Measurements from ENCODE around the gene GPR153.
A peak's percentile ranks its signal among the peaks of the same experiment; 100 is the strongest.
"Not testable (repeated sequence)": the region's sequence is repeated elsewhere in the genome, so short reads cannot be mapped to it uniquely, and the experiment has no call there.

Gene GPR153

GRCh38 chr1:6260961-6261614 is at the start of gene GPR153:
GPR153 (minus strand) TSS chr1:6261098; CDS start chr1:6254905, 6,193 bp downstream.
- DNase-seq: peak; percentile 83

- DNase-seq: no peak
These were observed 49.4 kb upstream of the GPR153 start for GRCh38 chr1:6310116-6310848.

DNA sequence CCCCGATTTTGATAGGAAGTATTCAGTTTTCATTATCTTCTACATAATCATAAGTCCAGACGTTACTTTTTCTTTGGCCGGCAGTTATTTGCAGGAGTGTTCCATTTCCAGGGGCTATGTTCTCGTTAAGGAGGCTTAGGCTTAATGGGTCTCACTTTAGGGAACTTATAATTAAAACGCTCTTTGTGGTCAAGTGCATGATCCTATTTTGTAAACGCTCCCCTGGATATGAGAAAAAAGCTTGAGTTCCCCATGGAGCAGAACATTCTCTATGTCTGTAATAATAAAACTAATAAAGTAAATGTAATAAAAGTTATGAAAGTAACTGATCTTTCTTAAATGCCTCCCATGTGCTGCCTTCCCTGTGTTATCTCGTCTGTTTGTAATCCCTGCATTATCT is 48.7 kb upstream of the GPR153 start:
- no peak for DNase-seq

GRCh38 chr1:6308449-6308848 is 47.6 kb upstream of the GPR153 start:
- DNase-seq: no peak

DNA sequence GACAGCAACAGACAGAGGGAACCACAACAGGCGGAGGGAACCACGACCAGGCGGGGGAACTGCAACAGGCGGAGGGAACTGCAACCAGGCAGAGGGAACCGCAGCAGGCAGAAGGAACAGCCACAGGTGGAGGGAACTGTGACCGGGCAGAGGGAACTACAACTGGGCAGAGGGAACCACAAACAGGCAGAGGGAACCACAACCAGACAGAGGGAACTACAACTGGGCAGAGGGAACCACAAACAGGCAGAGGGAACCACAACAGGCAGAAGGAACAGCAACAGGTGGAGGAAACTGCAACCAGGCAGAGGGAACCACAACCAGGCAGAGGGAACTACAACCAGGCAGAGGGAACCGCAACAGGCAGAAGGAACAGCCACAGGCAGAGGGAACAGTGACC is 46.8 kb upstream of the GPR153 start:
- DNase-seq: not testable (repeated sequence)

GRCh38 chr1:6307099-6307498 is 46.2 kb upstream of the GPR153 start:
- no peak for DNase-seq

GRCh38 chr1:6303397-6304012 is 42.6 kb upstream of the GPR153 start:
- no peak for DNase-seq

- DNase-seq: no peak
These were observed 41.7 kb upstream of the GPR153 start for GRCh38 chr1:6302568-6302967.

DNA sequence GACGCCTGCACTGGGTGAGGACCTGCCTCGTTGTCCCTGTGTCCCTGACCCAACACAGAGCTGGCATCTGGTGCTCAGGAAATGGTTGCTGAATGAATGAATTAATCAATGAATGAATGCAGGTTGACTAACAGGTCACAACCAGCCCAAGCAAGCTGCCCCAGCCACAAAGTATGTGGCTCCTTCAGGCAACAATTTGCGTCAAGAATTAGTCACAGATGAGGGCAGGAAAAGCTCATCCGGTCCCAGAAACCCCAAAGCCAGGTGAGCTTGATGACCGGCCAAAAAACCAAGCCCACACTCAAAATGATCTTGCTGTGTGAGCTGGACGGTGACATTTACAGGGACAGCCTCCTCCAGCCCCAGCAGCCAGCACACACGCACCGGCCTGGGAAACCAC is 40.6 kb upstream of the GPR153 start:
- no peak for DNase-seq

DNA sequence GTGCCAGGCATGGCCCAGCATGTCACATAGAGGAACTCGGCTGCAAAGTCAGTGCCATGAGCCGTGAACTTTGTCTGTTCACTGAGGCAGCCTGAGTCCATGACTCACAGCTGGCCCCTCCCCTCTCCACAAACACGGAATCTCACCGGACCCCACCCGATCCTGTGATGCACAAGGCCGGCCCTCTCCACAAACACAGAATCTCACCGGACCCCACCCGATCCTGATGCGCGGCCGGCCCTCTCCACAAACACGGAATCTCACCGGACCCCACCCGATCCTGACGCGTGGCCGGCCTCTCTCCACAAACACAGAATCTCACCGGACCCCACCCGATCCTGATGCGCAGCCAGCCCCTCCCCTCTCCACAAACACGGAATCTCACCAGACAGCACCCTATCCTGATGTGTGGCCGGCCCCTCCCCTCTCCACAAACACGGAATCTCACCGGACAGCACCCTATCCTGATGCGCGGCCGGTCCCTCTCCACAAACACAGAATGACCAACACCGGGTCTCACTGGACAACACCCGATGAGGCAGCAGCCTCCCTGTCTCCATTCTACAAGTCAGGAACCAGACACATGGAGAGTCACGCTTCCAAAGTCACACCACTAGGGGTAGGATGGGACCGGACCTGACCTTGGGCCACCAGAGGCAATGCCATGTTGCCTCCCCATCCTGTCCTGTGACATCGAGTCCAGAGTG is 39.6 kb upstream of the GPR153 start:
- no peak for DNase-seq

DNA sequence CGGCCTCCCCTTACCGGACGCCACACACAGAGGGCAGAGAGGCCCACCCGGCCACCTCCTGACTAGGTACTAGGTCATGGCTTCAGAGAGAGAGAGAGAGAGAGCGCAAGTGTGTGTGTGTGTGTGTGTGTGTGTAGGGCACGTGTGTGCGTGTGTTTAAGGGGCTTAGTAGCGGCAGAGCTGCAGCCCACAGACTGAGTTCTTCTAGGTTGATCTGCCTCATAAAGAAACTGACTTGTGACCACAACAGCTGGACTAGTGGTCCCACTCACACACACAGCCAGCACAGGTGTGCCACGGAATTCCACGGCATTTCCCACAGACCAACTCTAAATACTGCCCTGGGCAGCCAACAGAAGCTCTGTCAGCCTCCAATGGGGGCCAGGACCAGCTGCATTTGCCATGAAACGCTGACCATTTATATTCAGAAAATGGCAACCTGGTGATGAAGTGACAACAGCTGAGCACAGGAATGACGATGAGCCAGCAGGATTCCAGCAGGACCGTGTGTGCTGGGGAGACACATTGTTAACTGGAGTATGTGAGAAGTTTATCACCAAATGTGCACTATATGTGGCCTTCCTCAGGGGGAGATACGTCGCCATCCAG is 38.8 kb upstream of the GPR153 start:
- DNase-seq: no peak

DNA sequence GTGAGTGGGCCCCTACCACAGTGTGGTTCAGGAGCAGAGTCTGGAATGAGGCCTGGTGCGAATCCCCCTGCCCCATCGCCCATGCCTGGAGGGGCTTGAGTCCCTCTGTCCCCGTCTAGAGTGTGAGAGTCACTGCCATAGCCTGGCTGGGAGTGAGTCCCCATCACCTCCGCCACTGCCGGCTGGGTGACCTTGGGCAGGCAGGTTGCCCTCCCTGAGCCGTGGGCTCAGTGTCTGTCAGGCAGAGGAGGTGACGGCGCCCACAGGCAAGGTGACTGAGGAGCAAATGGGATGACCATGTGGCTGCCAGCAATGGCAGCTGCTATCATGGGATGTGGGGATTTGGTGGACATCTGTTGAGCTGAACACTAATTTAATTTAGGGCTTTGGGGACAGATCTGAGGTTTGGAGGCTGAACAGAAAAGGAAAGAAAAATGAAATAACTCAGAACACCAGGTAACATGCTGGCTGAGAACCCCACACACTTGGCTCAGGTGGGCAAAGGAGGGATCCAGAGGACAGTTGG is 38.1 kb upstream of the GPR153 start:
- no peak for DNase-seq

- no peak for DNase-seq
These were observed 37.6 kb upstream of the GPR153 start for GRCh38 chr1:6298530-6298929.

- no peak for DNase-seq
These were observed 35.0 kb upstream of the GPR153 start for GRCh38 chr1:6295910-6296309.

GRCh38 chr1:6294890-6295556 is 34.1 kb upstream of the GPR153 start:
- no peak for DNase-seq

- no peak for DNase-seq
These were observed 33.4 kb upstream of the GPR153 start for GRCh38 chr1:6294080-6294889.

- DNase-seq: no peak
These were observed 31.2 kb upstream of the GPR153 start for GRCh38 chr1:6292102-6292501.

- DNase-seq: no peak
These were observed 27.8 kb upstream of the GPR153 start for GRCh38 chr1:6288665-6289064.

DNA sequence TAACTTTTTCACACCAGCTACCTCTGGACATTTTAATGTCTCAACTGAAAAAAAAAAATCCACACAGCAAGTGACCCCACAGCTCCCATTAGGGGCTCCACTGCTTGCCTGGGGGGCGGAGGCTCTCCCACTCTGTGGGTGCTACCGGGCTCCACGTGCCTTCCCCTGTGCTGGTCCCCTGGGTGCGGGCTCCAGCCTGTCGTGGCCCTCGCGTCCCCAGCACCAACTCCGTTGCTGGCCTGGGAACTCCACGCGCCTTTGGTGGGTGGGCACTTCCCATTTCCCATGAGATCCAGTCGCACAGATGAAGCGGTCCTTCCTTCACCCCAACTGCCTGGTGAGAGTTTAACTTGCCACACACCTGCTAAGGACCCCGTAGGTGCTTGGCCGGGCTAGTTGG is 27.1 kb upstream of the GPR153 start:
- no peak for DNase-seq

DNA sequence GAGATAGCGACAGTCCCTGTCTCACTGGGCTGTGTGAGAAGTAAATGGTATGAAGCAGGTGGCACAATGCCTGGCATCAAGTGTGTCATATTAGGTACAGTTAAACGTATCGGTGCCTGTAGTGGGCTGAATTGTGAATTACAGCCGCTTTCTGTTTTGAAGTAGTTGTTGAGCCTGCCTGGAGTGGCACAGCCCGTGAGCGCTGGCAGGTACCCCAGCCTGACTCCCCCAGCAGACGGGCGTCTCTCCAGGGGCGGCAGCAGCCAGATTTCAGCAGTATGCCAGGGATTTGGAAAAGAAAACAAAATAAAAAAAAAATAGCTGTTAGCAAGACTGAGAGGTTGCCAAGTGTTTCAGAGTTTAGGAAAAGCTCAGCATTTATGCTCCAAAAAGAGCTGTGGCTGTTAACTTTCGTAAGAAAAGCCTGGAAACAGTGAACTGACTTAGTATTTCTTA is 26.6 kb upstream of the GPR153 start:
- DNase-seq: no peak

DNA sequence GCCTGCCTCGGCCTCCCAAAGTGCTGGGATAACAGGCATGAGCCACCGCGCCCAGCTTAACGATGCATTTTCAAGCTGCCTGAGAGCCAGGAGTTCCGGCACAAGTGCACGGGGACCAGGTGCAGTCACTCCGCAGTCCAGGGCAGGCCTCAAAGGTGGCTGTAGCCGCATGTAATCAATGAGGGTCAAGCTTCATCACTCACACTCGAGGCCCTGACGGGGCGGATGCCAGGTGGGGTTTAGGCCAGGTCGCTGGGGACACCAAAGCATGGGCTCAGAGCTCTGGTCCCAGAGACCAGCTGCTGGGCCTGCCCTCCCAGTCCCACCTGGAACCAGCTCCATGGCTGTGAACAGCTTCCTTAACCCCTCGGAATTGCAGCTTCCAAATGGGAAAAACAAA is 26.1 kb upstream of the GPR153 start:
- no peak for DNase-seq

All from activated effector memory CD4-positive, alpha-beta T cell treated with anti-CD3 and anti-CD28 coated beads, Interleukin-2, amount 50 U/mL, for 16 hours (primary cell).